Neural cell (in vitro differentiated cells): Measurements from ENCODE around the gene NFU1. TPM values are rescaled to one million over a fixed set of nuclear protein-coding genes. Genes with fewer than 3 reads are reported as not detected.

Source experiments
- H2AFZ ChIP-seq: fragments of 200-600, 300-800 bp; sonication (generic), shearing (Covaris generic); 2 replicates; pipeline ENCODE4 v1.6.0; 2014; ENCODE audit warnings: low read depth, mild to moderate bottlenecking, antibody characterized with exemption, low read length, moderate library complexity
- H3F3A ChIP-seq: fragments of 200-600 bp; shearing (Covaris generic); 2 replicates; pipeline ENCODE4 v1.6.1; 2016; ENCODE audit warnings: mild to moderate bottlenecking, moderate library complexity, mixed read lengths, antibody characterized with exemption, low read length; ENCODE audit not compliant: insufficient read depth, poor library complexity, severe bottlenecking
- H3K27ac ChIP-seq: fragments of 200-600, 300-800 bp; sonication (generic), shearing (Covaris generic); 2 replicates; pipeline ENCODE4 v1.5.1; 2014; ENCODE audit warnings: mild to moderate bottlenecking, low read length, moderate library complexity
- H3K27me3 ChIP-seq: fragments of 300-800, 200-600 bp; sonication (generic), shearing (Covaris generic); 2 replicates; pipeline ENCODE4 v1.6.0; 2014; ENCODE audit warnings: mild to moderate bottlenecking, low read depth, low read length, moderate library complexity; ENCODE audit not compliant: insufficient read depth
- H3K36me3 ChIP-seq: fragments of 300-800, 200-600 bp; sonication (generic), shearing (Covaris generic); 2 replicates; pipeline ENCODE4 v1.5.1; 2014; ENCODE audit warnings: mild to moderate bottlenecking, antibody characterized with exemption, low read length, moderate library complexity; ENCODE audit not compliant: insufficient read depth
- H3K4me2 ChIP-seq: fragments of 300-800, 200-600 bp; sonication (generic), shearing (Covaris generic); 2 replicates; pipeline ENCODE4 v1.6.0; 2014; ENCODE audit warnings: mild to moderate bottlenecking, low read length
- H3K4me3 ChIP-seq: fragments of 300-800, 200-600 bp; sonication (generic), shearing (Covaris generic); 2 replicates; pipeline ENCODE4 v1.5.1; 2014; ENCODE audit warnings: mild to moderate bottlenecking, low read length, moderate library complexity
- H3K79me2 ChIP-seq: fragments of 200-600 bp; shearing (Covaris generic); replicated peaks from 2 replicates; pipeline ENCODE4 v1.6.0; 2014; ENCODE audit warnings: mild to moderate bottlenecking, low read length, moderate library complexity; ENCODE audit not compliant: insufficient read depth
- H3K9ac ChIP-seq: fragments of 300-800, 200-600 bp; sonication (generic), shearing (Covaris generic); 2 replicates; pipeline ENCODE4 v1.6.1; 2016; ENCODE audit warnings: mild to moderate bottlenecking, low read length, mixed read lengths
- H3K9me2 ChIP-seq: fragments of 200-600 bp; shearing (Covaris generic); 2 replicates; pipeline ENCODE4 v1.6.1; 2016; ENCODE audit warnings: mild to moderate bottlenecking, low read length, mixed read lengths; ENCODE audit not compliant: insufficient read depth
- H3K9me3 ChIP-seq: fragments of 200-600, 300-800 bp; sonication (generic), shearing (Covaris generic); 2 replicates; pipeline ENCODE4 v1.6.1; 2016; ENCODE audit warnings: mild to moderate bottlenecking, mixed run types, low read length, moderate library complexity, mixed read lengths
- H4K20me1 ChIP-seq: fragments of 200-600 bp; shearing (Covaris generic); 2 replicates; pipeline ENCODE4 v1.6.1; 2016; ENCODE audit warnings: mild to moderate bottlenecking, mixed run types; ENCODE audit not compliant: insufficient read depth
- CTCF ChIP-seq: fragments of 450-650 bp; IDR thresholded peaks from 2 replicates; pipeline ENCODE4 v1.5.1; 2014; ENCODE audit warnings: antibody characterized with exemption, mild to moderate bottlenecking, moderate library complexity; ENCODE audit not compliant: poor library complexity, severe bottlenecking
- EP300 ChIP-seq: fragments of 450-650 bp; conservative IDR thresholded peaks from 2 replicates; pipeline ENCODE4 v1.6.1; 2014; ENCODE audit warnings: antibody characterized with exemption, mild to moderate bottlenecking, moderate library complexity; ENCODE audit not compliant: poor library complexity, severe bottlenecking
- EZH2 ChIP-seq: fragments of 200-600, 300-800 bp; shearing (Covaris generic), sonication (generic); IDR thresholded peaks from 2 replicates; pipeline ENCODE4 v1.6.1; 2014; ENCODE audit warnings: antibody characterized with exemption, low read length, borderline replicate concordance, mild to moderate bottlenecking; ENCODE audit not compliant: insufficient read depth, poor library complexity, severe bottlenecking
- MXI1 ChIP-seq: fragments of 450-650 bp; conservative IDR thresholded peaks from 2 replicates; pipeline ENCODE4 v1.6.1; 2014; ENCODE audit warnings: antibody characterized with exemption, mild to moderate bottlenecking; ENCODE audit not compliant: poor library complexity, severe bottlenecking
- POLR2AphosphoS5 ChIP-seq: IDR thresholded peaks from 2 replicates; pipeline ENCODE4 v1.6.1; 2012
- RAD21 ChIP-seq: fragments of 450-650 bp; conservative IDR thresholded peaks from 2 replicates; pipeline ENCODE4 v1.6.1; 2014; ENCODE audit warnings: antibody characterized with exemption, mild to moderate bottlenecking, moderate library complexity
- REST ChIP-seq: IDR thresholded peaks from 2 replicates; pipeline ENCODE4 v1.6.1; 2012; ENCODE audit warnings: borderline replicate concordance
- SMC3 ChIP-seq: fragments of 450-650 bp; conservative IDR thresholded peaks from 2 replicates; pipeline ENCODE4 v1.6.1; 2014; ENCODE audit warnings: antibody characterized with exemption, mild to moderate bottlenecking, moderate library complexity; ENCODE audit not compliant: poor library complexity
- TAF1 ChIP-seq: IDR thresholded peaks from 2 replicates; pipeline ENCODE4 v1.6.1; 2012; ENCODE audit warnings: low read depth
- polyA plus RNA-seq: library from polyadenylated mRNA; depleted of rRNA; stranded (reverse); fragments of >200 nt; gene quantifications from 2 replicates; pipeline ENCODE4 v1.2.3, GENCODE V29; 2014

The NFU1 gene
- polyA plus RNA-seq, 1 donor from 2014 or later, result 116 TPM

GRCh38 chr2:69380072-69380917 lies 56.9 kb downstream of the NFU1 start:
- Histone ChIP-seq H3K4me3 (no peak overlapping the region), H3K79me2 (peaks cover 44% of the 10 kb centered on the region), H3F3A (no peaks in the 10 kb centered on the region), H3K9me3 (no peaks in the 10 kb centered on the region), H3K27ac (no peak overlapping the region), H4K20me1 (no peaks in the 10 kb centered on the region), H3K4me2 (no peak overlapping the region), H2AFZ (no peak overlapping the region), H3K9ac (no peak overlapping the region), H3K36me3 (no peaks in the 10 kb centered on the region), H3K9me2 (no peaks in the 10 kb centered on the region), H3K27me3 (no peaks in the 10 kb centered on the region)
- TF ChIP-seq MXI1 (no peak), TAF1 (no peak), EP300 (no peak), REST (no peak), SMC3 (no peak), EZH2 (no peak), POLR2AphosphoS5 (no peak), RAD21 (no peak), CTCF (no peak)

- no peak overlapping the region for H3K27ac ChIP-seq
- H4K20me1 ChIP-seq, result no peaks in the 10 kb centered on the region
- TF ChIP-seq EP300, result no peak
- no peak for TF ChIP-seq CTCF
- no peak for TF ChIP-seq RAD21
- no peak for TF ChIP-seq MXI1
- TF ChIP-seq POLR2AphosphoS5, result no peak
- no peak for TF ChIP-seq SMC3
- no peak for TF ChIP-seq TAF1
- no peak for TF ChIP-seq REST
- no peak for TF ChIP-seq EZH2
Observed at GRCh38 chr2:69376403-69376802, 60.8 kb downstream of the NFU1 start.

More at GRCh38 chr2:69376403-69376802, 60.8 kb downstream of the NFU1 start:
- Histone ChIP-seq H3K9me2 (no peaks in the 10 kb centered on the region), H3F3A (no peaks in the 10 kb centered on the region), H3K27me3 (no peaks in the 10 kb centered on the region), H3K4me3 (no peak overlapping the region), H3K4me2 (no peak overlapping the region), H3K9me3 (no peaks in the 10 kb centered on the region), H3K79me2 (peaks cover 19% of the 10 kb centered on the region), H3K36me3 (no peaks in the 10 kb centered on the region), H2AFZ (no peak overlapping the region), H3K9ac (no peak overlapping the region)
